Endodermal cell (in vitro differentiated cells): ENCODE data around the gene EP300. TPM values are rescaled to one million over a fixed set of nuclear protein-coding genes. Genes with fewer than 3 reads are reported as not detected.

Experiments used
- DNase-seq: peaks from one replicate; pipeline ENCODE4 v3.0.0-alpha.2; 2017
- H3K27ac ChIP-seq: 2 replicates; pipeline ENCODE4 v1.5.1; 2013; ENCODE audit warnings: mild to moderate bottlenecking, low read depth, low read length, moderate library complexity
- H3K27me3 ChIP-seq: 2 replicates; pipeline ENCODE4 v1.6.1; 2013; ENCODE audit warnings: mild to moderate bottlenecking, low read length, moderate library complexity; ENCODE audit not compliant: insufficient read depth, control insufficient read depth, poor library complexity, severe bottlenecking
- H3K36me3 ChIP-seq: 2 replicates; pipeline ENCODE4 v1.7.0; 2013; ENCODE audit warnings: mild to moderate bottlenecking, low read length, moderate library complexity; ENCODE audit not compliant: control insufficient read depth, insufficient read depth
- H3K4me1 ChIP-seq: one replicate; pipeline ENCODE4 v1.7.0; 2013; ENCODE audit warnings: low read length; ENCODE audit not compliant: control insufficient read depth, insufficient read depth
- H3K4me3 ChIP-seq: 2 replicates; pipeline ENCODE4 v1.5.1; 2013; ENCODE audit warnings: mild to moderate bottlenecking, low read length, moderate library complexity
- H3K9ac ChIP-seq: 2 replicates; pipeline ENCODE4 v1.6.1; 2013; ENCODE audit warnings: mild to moderate bottlenecking, low read length, moderate library complexity; ENCODE audit not compliant: poor library complexity, severe bottlenecking; ENCODE audit errors: extremely low read depth
- H3K9me3 ChIP-seq: 2 replicates; pipeline ENCODE4 v1.6.1; 2013; ENCODE audit warnings: mild to moderate bottlenecking, low read length, moderate library complexity; ENCODE audit not compliant: control insufficient read depth
- H3K27ac Mint-ChIP-seq: 2 replicates; pipeline ENCODE4 v1.8.0; 2020; ENCODE audit warnings: mixed read lengths
- H3K27me3 Mint-ChIP-seq: 2 replicates; pipeline ENCODE4 v1.8.0; 2021; ENCODE audit warnings: mild to moderate bottlenecking, mixed read lengths; ENCODE audit not compliant: insufficient read depth
- H3K36me3 Mint-ChIP-seq: 2 replicates; pipeline ENCODE4 v1.8.0; 2020; ENCODE audit warnings: low read depth, mixed read lengths
- H3K4me1 Mint-ChIP-seq: 2 replicates; pipeline ENCODE4 v1.8.0; 2020; ENCODE audit warnings: mixed read lengths
- H3K4me3 Mint-ChIP-seq: 2 replicates; pipeline ENCODE4 v1.8.0; 2020; ENCODE audit warnings: mild to moderate bottlenecking, moderate library complexity, mixed read lengths
- H3K9me3 Mint-ChIP-seq: 2 replicates; pipeline ENCODE4 v1.8.0; 2020; ENCODE audit warnings: mild to moderate bottlenecking, mixed read lengths
- CTCF ChIP-seq: fragments of 200-600 bp; sonication (generic); conservative IDR thresholded peaks from 2 replicates; pipeline ENCODE4 v1.5.0; 2021; ENCODE audit warnings: antibody characterized with exemption, mild to moderate bottlenecking
- WGBS, 2 experiments: methylation state at CpG; one replicate each; pipeline versions ENCODE4 v1.1.5 to v1.1.7; 2013; ENCODE audit warnings: missing lambda C conversion rate in 2 of 2, mixed read lengths in 1 of 2; ENCODE audit not compliant: insufficient coverage in 1 of 2, insufficient read length in 1 of 2; 5-methylcytosine and 5-hydroxymethylcytosine counted together
- total RNA-seq, 2 donors: library from RNA; stranded (reverse); fragmentation: NEBNext Ultra II Directional in 1 of 2; extraction: Animal tissue kit (Norgen Biotek cat#: 25700) in 1 of 2; gene quantifications; 2 replicates in 1 of 2; 3 replicates in 1 of 2; pipeline ENCODE4 v1.2.1, GENCODE V29; 2021

EP300 gene
- total RNA-seq, 2 donors from 2014 or later: 95.5 to 130 TPM

- Mint-ChIP-seq H3K4me3 (no peak overlapping the region), H3K9me3 (no peaks in the 10 kb centered on the region), H3K27ac (no peak overlapping the region), H3K27me3 (no peaks in the 10 kb centered on the region), H3K36me3 (peaks cover 36% of the 10 kb centered on the region), H3K4me1 (peaks cover 5% of the 10 kb centered on the region)
- peaks cover 39% of the 10 kb centered on the region for H3K36me3 ChIP-seq
- H3K27me3 ChIP-seq: no peaks in the 10 kb centered on the region
- H3K4me3 ChIP-seq: no peak overlapping the region
- no peak overlapping the region for H3K9ac ChIP-seq
- H3K4me1 ChIP-seq: no peaks in the 10 kb centered on the region
- H3K27ac ChIP-seq: no peak overlapping the region
- TF ChIP-seq CTCF: no peak
- no peaks in the 10 kb centered on the region for H3K9me3 ChIP-seq
- peak; percentile 20 for DNase-seq
- 87 to 92% methylated on average over 4 to 6 of the region's 6 CpGs for WGBS, 2 experiments
These were observed 136.8 kb downstream of the EP300 start for GRCh38 chr22:41229215-41229614.

Other genes with a start within 250 kb of the EP300 start
- gene ST13, start 236.0 kb upstream of the EP300 start, total RNA-seq: 100 to 1,000 TPM; 310 to 324 TPM
- gene XPNPEP3, start 235.4 kb upstream of the EP300 start, total RNA-seq: 10 to 100 TPM; 27.6 to 32.7 TPM
- gene DNAJB7, start 230.5 kb upstream of the EP300 start, total RNA-seq: not detected
- gene RBX1, start 141.2 kb upstream of the EP300 start, total RNA-seq: 10 to 100 TPM; 64.1 to 64.6 TPM
- 10 to 100 TPM; 24.3 to 26.5 TPM for gene L3MBTL2, start 112.7 kb downstream of the EP300 start, total RNA-seq
- gene CHADL, start 148.3 kb downstream of the EP300 start, total RNA-seq: 1 to 10 TPM in 1 of 2 donors, under 1 TPM in 1; 0.79 to 1.3 TPM
- 100 to 1,000 TPM in 1 of 2 donors, 10 to 100 TPM in 1; 95.2 to 122 TPM for gene RANGAP1, start 193.6 kb downstream of the EP300 start, total RNA-seq
- gene ZC3H7B, start 208.9 kb downstream of the EP300 start, total RNA-seq: 10 to 100 TPM; 70.9 to 74.2 TPM